A549 (cell line): ENCODE data around the gene TMCC3. TPM values are rescaled to one million over a fixed set of nuclear protein-coding genes. Genes with fewer than 3 reads are reported as not detected.

Source experiments
- ATAC-seq, 2 experiments: fragments of 200-7000 bp in 1 of 2; fragments of >200 bp in 1 of 2; cut with Nextera tagmentation in 1 of 2; cut with Tn5 transposase in 1 of 2; 3 replicates each; pipeline versions ENCODE4 v1.8.0 to v1.9.1; 2018 to 2020; ENCODE audit warnings: mild to moderate bottlenecking in 1 of 2, moderate library complexity in 1 of 2
- CTCF ChIA-PET: fragments of 300-600 bp; sonication (Branson Sonifier 250); formaldehyde crosslinking; extraction: SDS; loops from one replicate; lab custom pipeline; 2021; ENCODE audit warnings: antibody characterized with exemption, inconsistent platforms; lab: Yijun Ruan, JAX
- POLR2A ChIA-PET: fragments of 350-600 bp; formaldehyde crosslinking; extraction: SDS; loops from one replicate; lab custom pipeline; 2021; ENCODE audit warnings: antibody characterized with exemption, inconsistent platforms; lab: Yijun Ruan, JAX
- DNase-seq, 2 experiments: peaks; one replicate each; pipeline versions ENCODE4 v3.0.0 to v3.0.0-alpha.2; 2011 to 2016; ENCODE audit warnings: low read depth in 1 of 2, low spot score in 1 of 2
- FAIRE-seq: peaks from 2 replicates; lab custom pipeline; 2011; peaks lifted over from hg19 to GRCh38; lab: Jason Lieb, UNC
- H3K27ac ChIP-seq, 2 experiments: fragments of >200 bp; sonication (Bioruptor Twin); formaldehyde crosslinking; 3 replicates each; pipeline ENCODE4 v1.5.1; 2016 to 2017
- H3K4me1 ChIP-seq: fragments of >200 bp; sonication (Bioruptor Twin); formaldehyde crosslinking; 3 replicates; pipeline ENCODE4 v1.6.1; 2016
- H3K4me2 ChIP-seq: fragments of >200 bp; sonication (Bioruptor Twin); formaldehyde crosslinking; 3 replicates; pipeline ENCODE4 v1.6.1; 2016
- H3K4me3 ChIP-seq: fragments of >200 bp; sonication (Bioruptor Twin); formaldehyde crosslinking; 3 replicates; pipeline ENCODE4 v1.5.1; 2016
- H3K9me3 ChIP-seq: fragments of >200 bp; sonication (Bioruptor Twin); formaldehyde crosslinking; 3 replicates; pipeline ENCODE4 v1.6.1; 2016
- BCL3 ChIP-seq: fragments of >200 bp; sonication (Bioruptor Twin); formaldehyde crosslinking; IDR thresholded peaks from 3 replicates; pipeline ENCODE4 v1.6.1; 2016
- CBX2 ChIP-seq: fragments of 200-600 bp; sonication (generic); IDR thresholded peaks from 2 replicates; pipeline ENCODE4 v1.6.1; 2016; ENCODE audit warnings: low read depth, mild to moderate bottlenecking, borderline replicate concordance
- CEBPB ChIP-seq, 2 experiments: fragments of >200 bp in 1 of 2; sonication (Bioruptor Twin) in 1 of 2; formaldehyde crosslinking in 1 of 2; IDR thresholded peaks; 2 replicates each; pipeline ENCODE4 v1.6.1; 2012 to 2016
- CHD4 ChIP-seq: fragments of 200-600 bp; sonication (generic); IDR thresholded peaks from 2 replicates; pipeline ENCODE4 v1.6.1; 2016; ENCODE audit warnings: antibody characterized with exemption, mild to moderate bottlenecking, borderline replicate concordance
- EHF ChIP-seq: fragments of 250-450 bp; sonication (Bioruptor Pico); IDR thresholded peaks from 2 replicates; pipeline ENCODE4 v1.5.0; 2020; ENCODE audit warnings: mild to moderate bottlenecking
- EHMT2 ChIP-seq: fragments of 200-600 bp; sonication (generic); IDR thresholded peaks from 2 replicates; pipeline ENCODE4 v1.6.1; 2016; ENCODE audit warnings: antibody characterized with exemption, low read depth, mild to moderate bottlenecking, moderate library complexity
- ELK1 ChIP-seq: fragments of 150-350 bp; IDR thresholded peaks from 2 replicates; pipeline ENCODE4 v1.6.1; 2014; ENCODE audit warnings: low read depth, mild to moderate bottlenecking, low read length
- ESRRA ChIP-seq: fragments of 150-350 bp; IDR thresholded peaks from 2 replicates; pipeline ENCODE4 v1.6.1; 2014; ENCODE audit warnings: mild to moderate bottlenecking, low read length, borderline replicate concordance
- FOSL2 ChIP-seq, 2 experiments: fragments of 450-650 bp in 1 of 2; fragments of >200 bp in 1 of 2; sonication (Bioruptor Twin) in 1 of 2; formaldehyde crosslinking; IDR thresholded peaks; 2 replicates each; pipeline versions ENCODE4 v1.5.0 to v1.6.1; 2016 to 2020; ENCODE audit warnings: mild to moderate bottlenecking in 1 of 2, moderate library complexity in 1 of 2
- GATA3 ChIP-seq: IDR thresholded peaks from 2 replicates; pipeline ENCODE4 v1.6.1; 2012; ENCODE audit warnings: borderline replicate concordance
- HDAC2 ChIP-seq: fragments of 200-600 bp; sonication (generic); IDR thresholded peaks from 2 replicates; pipeline ENCODE4 v1.6.1; 2016
- HES2 ChIP-seq: fragments of >200 bp; sonication (Bioruptor Twin); formaldehyde crosslinking; IDR thresholded peaks from 2 replicates; pipeline ENCODE4 v1.6.1; 2016
- HOXA7 ChIP-seq: fragments of 250-450 bp; sonication (Bioruptor Pico); IDR thresholded peaks from 2 replicates; pipeline ENCODE4 v1.5.0; 2020; ENCODE audit warnings: mild to moderate bottlenecking, moderate library complexity
- HOXB13 ChIP-seq: fragments of 250-450 bp; sonication (Bioruptor Pico); IDR thresholded peaks from 2 replicates; pipeline ENCODE4 v1.5.0; 2020; ENCODE audit warnings: low read depth, mild to moderate bottlenecking, moderate library complexity
- KDM1A ChIP-seq: fragments of 200-600 bp; sonication (generic); IDR thresholded peaks from 2 replicates; pipeline ENCODE4 v1.6.1; 2016; ENCODE audit warnings: low read depth, mild to moderate bottlenecking
- KDM5A ChIP-seq: fragments of 200-600 bp; sonication (generic); IDR thresholded peaks from 2 replicates; pipeline ENCODE4 v1.6.1; 2016; ENCODE audit warnings: antibody characterized with exemption, mild to moderate bottlenecking
- MAZ ChIP-seq: fragments of 150-350 bp; IDR thresholded peaks from 2 replicates; pipeline ENCODE4 v1.6.1; 2014; ENCODE audit warnings: antibody characterized with exemption, low read depth, low read length, borderline replicate concordance
- NFE2L2 ChIP-seq: fragments of 150-350 bp; conservative IDR thresholded peaks from 2 replicates; pipeline ENCODE4 v1.6.1; 2014; ENCODE audit warnings: low read length
- NPAS2 ChIP-seq: fragments of 250-450 bp; sonication (Bioruptor Pico); IDR thresholded peaks from 2 replicates; pipeline ENCODE4 v1.8.0; 2022; ENCODE audit warnings: mild to moderate bottlenecking, moderate library complexity, borderline replicate concordance
- NR3C1 ChIP-seq: fragments of >200 bp; sonication (Bioruptor Twin); formaldehyde crosslinking; IDR thresholded peaks from 3 replicates; pipeline ENCODE4 v1.6.1; 2017
- PBX3 ChIP-seq: IDR thresholded peaks from 2 replicates; pipeline ENCODE4 v1.6.1; 2012
- POLR2AphosphoS2 ChIP-seq: conservative IDR thresholded peaks from 2 replicates; pipeline ENCODE4 v1.6.1; 2012; ENCODE audit warnings: low read length, improper control_type of control experiment, inconsistent platforms
- REST ChIP-seq: fragments of 200-600 bp; sonication (generic); IDR thresholded peaks from 2 replicates; pipeline ENCODE4 v1.6.1; 2016; ENCODE audit warnings: antibody characterized with exemption, mild to moderate bottlenecking, moderate library complexity
- RFX5 ChIP-seq: fragments of 450-650 bp; IDR thresholded peaks from 2 replicates; pipeline ENCODE4 v1.7.1; 2014; ENCODE audit warnings: antibody characterized with exemption, mild to moderate bottlenecking, moderate library complexity
- RNF2 ChIP-seq: fragments of 200-600 bp; sonication (generic); IDR thresholded peaks from 2 replicates; pipeline ENCODE4 v1.6.1; 2016; ENCODE audit warnings: low read depth, mild to moderate bottlenecking, antibody characterized with exemption, moderate library complexity, borderline replicate concordance
- SMC3 ChIP-seq: fragments of >200 bp; sonication (Bioruptor Twin); formaldehyde crosslinking; IDR thresholded peaks from 3 replicates; pipeline ENCODE4 v1.6.1; 2018; ENCODE audit warnings: inconsistent platforms
- SREBF2 ChIP-seq: fragments of 450-650 bp; IDR thresholded peaks from 2 replicates; pipeline ENCODE4 v1.6.1; 2014; ENCODE audit warnings: mild to moderate bottlenecking, moderate library complexity
- TP53 ChIP-seq: fragments of 250-450 bp; sonication (Bioruptor Pico); IDR thresholded peaks from 2 replicates; pipeline ENCODE4 v1.5.0; 2021; ENCODE audit warnings: mild to moderate bottlenecking, moderate library complexity
- WGBS: methylation state at CpG from one replicate; pipeline ENCODE4 v1.1.6; 2017; ENCODE audit errors: missing lambda C conversion rate; 5-methylcytosine and 5-hydroxymethylcytosine counted together
- polyA plus RNA-seq, 4 experiments: library from polyadenylated mRNA; depleted of rRNA in 3 of 4; stranded (reverse); fragments of >200 nt; fragmentation: RNase III in 1 of 4; extraction: RNeasy Plus Mini Kit Qiagen cat#74134 plus additional on column Dnase treatment in 1 of 4; gene quantifications; 2 replicates in 3 of 4; 3 replicates in 1 of 4; pipeline ENCODE4 v1.2.3, GENCODE V29; 2011 to 2017

TMCC3 gene
- polyA plus RNA-seq, 2 of the 4 experiments (the other 2 are of a cell fraction): 0.50 to 0.62 TPM

- Histone ChIP-seq H3K27ac (no peak overlapping the region), H3K4me3 (no peak overlapping the region), H3K4me2 (no peak overlapping the region), H3K9me3 (no peaks in the 10 kb centered on the region)
- FAIRE-seq: no peak
- POLR2A ChIA-PET: no interaction called here
- 48% methylated on average over 6 of the region's 6 CpGs for WGBS
- no peak for DNase-seq
- ATAC-seq: no peak
- CTCF ChIA-PET: interaction anchor here (0.6 kb wide), 1 partner anchor 33 kb away, joined by 3 read pairs; no protein-coding TSS in a partner anchor
- TF ChIP-seq FOSL2 (IDR thresholded peaks at IDR 0.05) (no peak), FOSL2 (CRISPR knock-in tag; IDR thresholded peaks at IDR 0.05) (no peak), HOXA7 (no peak), RNF2 (no peak), GATA3 (no peak), ELK1 (no peak), KDM5A (no peak), SREBF2 (no peak), HES2 (no peak), ESRRA (no peak), NR3C1 (no peak), NPAS2 (CRISPR knock-in tag) (no peak), NFE2L2 (no peak), CEBPB (IDR thresholded peaks at IDR 0.05) (no peak), BCL3 (no peak), TP53 (no peak)
- TF ChIP-seq, all 56 proteins: peak for 0
- no peaks in the 10 kb centered on the region for H3K4me1 ChIP-seq
Observed at GRCh38 chr12:94592080-94592479, 58.3 kb downstream of the TMCC3 start.

- no peak overlapping the region for H3K4me3 ChIP-seq
- ATAC-seq (no peak), FAIRE-seq (no peak), DNase-seq (no peak)
- no peaks in the 10 kb centered on the region for H3K4me1 ChIP-seq
- no peak for TF ChIP-seq PBX3
- no peak for TF ChIP-seq FOSL2 (IDR thresholded peaks at IDR 0.05)
- no peak for TF ChIP-seq FOSL2 (CRISPR knock-in tag; IDR thresholded peaks at IDR 0.05)
- no peak for TF ChIP-seq NPAS2 (CRISPR knock-in tag)
- no peak for TF ChIP-seq EHMT2
- no peak for TF ChIP-seq POLR2AphosphoS2
- no peak for TF ChIP-seq SMC3
- no peak for TF ChIP-seq TP53
- TF ChIP-seq HDAC2: no peak
- TF ChIP-seq NR3C1: no peak
- no peak for TF ChIP-seq RFX5
- TF ChIP-seq KDM1A: no peak
- TF ChIP-seq REST: no peak
- no peak for TF ChIP-seq CHD4
- no peak for TF ChIP-seq GATA3
- no peak for TF ChIP-seq HOXB13 (CRISPR knock-in tag)
- TF ChIP-seq KDM5A: no peak
- no peak for TF ChIP-seq EHF (CRISPR knock-in tag)
- TF ChIP-seq MAZ: no peak
- TF ChIP-seq CBX2: no peak
- TF ChIP-seq ELK1: no peak
- no peak overlapping the region for H3K4me2 ChIP-seq
- no peak overlapping the region for H3K27ac ChIP-seq
- ChIA-PET CTCF (interaction anchor here (0.7 to 0.9 kb wide), 2 partner anchors 38 to 44 kb away, joined by 3 read pairs; no protein-coding TSS in a partner anchor), POLR2A (no interaction called here)
- H3K9me3 ChIP-seq: no peaks in the 10 kb centered on the region
- 81% methylated on average over 8 of the region's 8 CpGs for WGBS
Observed at GRCh38 chr12:94590428-94590827, 59.9 kb downstream of the TMCC3 start.
